Measurements from ENCODE around the gene KLF12.

KLF12 gene

GRCh38 chr13:74134221-74134776 is at the start of gene KLF12:
KLF12 (minus strand) TSS chr13:74134404.
- FAIRE-seq (no peak), DNase-seq (ENCODE audit: extremely low spot score, insufficient read length, low read depth) (peak; percentile 78)

- no peak for FAIRE-seq
- DNase-seq (ENCODE audit: extremely low spot score, insufficient read length, low read depth), result no peak
These were observed 48.3 kb upstream of the KLF12 start for GRCh38 chr13:74182491-74182890.

- no peak for DNase-seq (ENCODE audit: extremely low spot score, insufficient read length, low read depth)
- FAIRE-seq, result no peak
These were observed 40.6 kb upstream of the KLF12 start for GRCh38 chr13:74174810-74175209.

GRCh38 chr13:74173822-74174221 is 39.6 kb upstream of the KLF12 start:
- no peak for DNase-seq (ENCODE audit: extremely low spot score, insufficient read length, low read depth)
- FAIRE-seq, result no peak

GRCh38 chr13:74171641-74172040 is 37.4 kb upstream of the KLF12 start:
- FAIRE-seq (no peak), DNase-seq (ENCODE audit: extremely low spot score, insufficient read length, low read depth) (no peak)

- DNase-seq (ENCODE audit: extremely low spot score, insufficient read length, low read depth) (no peak), FAIRE-seq (no peak)
These were observed 35.5 kb upstream of the KLF12 start for GRCh38 chr13:74169676-74170075.

GRCh38 chr13:74168263-74168675 is 34.1 kb upstream of the KLF12 start:
- FAIRE-seq (no peak), DNase-seq (ENCODE audit: extremely low spot score, insufficient read length, low read depth) (no peak)

GRCh38 chr13:74166261-74167004 is 32.2 kb upstream of the KLF12 start:
- DNase-seq (ENCODE audit: extremely low spot score, insufficient read length, low read depth) (no peak), FAIRE-seq (no peak)

- DNase-seq (ENCODE audit: extremely low spot score, insufficient read length, low read depth), result no peak
- FAIRE-seq, result no peak
These were observed 28.6 kb upstream of the KLF12 start for GRCh38 chr13:74162782-74163181.

GRCh38 chr13:74162135-74162534 is 27.9 kb upstream of the KLF12 start:
- FAIRE-seq (no peak), DNase-seq (ENCODE audit: extremely low spot score, insufficient read length, low read depth) (no peak)

GRCh38 chr13:74158571-74159352 is 24.6 kb upstream of the KLF12 start:
- no peak for FAIRE-seq

GRCh38 chr13:74158028-74158427 is 23.8 kb upstream of the KLF12 start:
- DNase-seq (ENCODE audit: extremely low spot score, insufficient read length, low read depth), result no peak

More at GRCh38 chr13:74158571-74159352, 24.6 kb upstream of the KLF12 start:
- DNase-seq (ENCODE audit: extremely low spot score, insufficient read length, low read depth), result no peak

GRCh38 chr13:74154981-74155380 is 20.8 kb upstream of the KLF12 start:
- FAIRE-seq (no peak), DNase-seq (ENCODE audit: extremely low spot score, insufficient read length, low read depth) (no peak)

More at GRCh38 chr13:74158028-74158427, 23.8 kb upstream of the KLF12 start:
- FAIRE-seq, result no peak

- no peak for FAIRE-seq
- DNase-seq (ENCODE audit: extremely low spot score, insufficient read length, low read depth), result no peak
These were observed 19.1 kb upstream of the KLF12 start for GRCh38 chr13:74153316-74153715.

GRCh38 chr13:74151859-74152258 is 17.7 kb upstream of the KLF12 start:
- FAIRE-seq, result no peak
- DNase-seq (ENCODE audit: extremely low spot score, insufficient read length, low read depth), result no peak

- FAIRE-seq (no peak), DNase-seq (ENCODE audit: extremely low spot score, insufficient read length, low read depth) (no peak)
These were observed 14.1 kb upstream of the KLF12 start for GRCh38 chr13:74148352-74148751.

GRCh38 chr13:74145249-74145975 is 11.2 kb upstream of the KLF12 start:
- FAIRE-seq, result no peak
- DNase-seq (ENCODE audit: extremely low spot score, insufficient read length, low read depth), result no peak

- no peak for FAIRE-seq
- no peak for DNase-seq (ENCODE audit: extremely low spot score, insufficient read length, low read depth)
These were observed 10.1 kb upstream of the KLF12 start for GRCh38 chr13:74144269-74144668.

- no peak for FAIRE-seq
- DNase-seq (ENCODE audit: extremely low spot score, insufficient read length, low read depth), result no peak
These were observed 8.1 kb upstream of the KLF12 start for GRCh38 chr13:74142257-74142656.

- DNase-seq (ENCODE audit: extremely low spot score, insufficient read length, low read depth), result no peak
- no peak for FAIRE-seq
These were observed 4.0 kb upstream of the KLF12 start for GRCh38 chr13:74138241-74138640.

Data from GM18507 (cell line).